Prostate gland (tissue), 2 donors: Measurements from ENCODE around the gene SLC3A2.
"Not testable (repeated sequence)": the region's sequence is repeated elsewhere in the genome, so short reads cannot be mapped to it uniquely, and the experiment has no call there.

Experiments used
- POLR2A ChIP-seq: fragments of 450-650 bp; IDR thresholded peaks from one replicate; pipeline ENCODE4 v1.6.1; 2016; ENCODE audit warnings: antibody characterized with exemption, mild to moderate bottlenecking
- TF ChIP-seq, protein P1 (sequence below), 4 experiments: fragments of 200-600 bp in 2 of 4; fragments of 450-650 bp in 2 of 4; sonication (generic) in 2 of 4; IDR thresholded peaks; 1 replicate in 3 of 4; 2 replicates in 1 of 4; pipeline ENCODE4 v1.5.1; 2016 to 2019; ENCODE audit warnings: antibody characterized with exemption in 4 of 4, mild to moderate bottlenecking in 2 of 4, moderate library complexity in 2 of 4

DNA sequence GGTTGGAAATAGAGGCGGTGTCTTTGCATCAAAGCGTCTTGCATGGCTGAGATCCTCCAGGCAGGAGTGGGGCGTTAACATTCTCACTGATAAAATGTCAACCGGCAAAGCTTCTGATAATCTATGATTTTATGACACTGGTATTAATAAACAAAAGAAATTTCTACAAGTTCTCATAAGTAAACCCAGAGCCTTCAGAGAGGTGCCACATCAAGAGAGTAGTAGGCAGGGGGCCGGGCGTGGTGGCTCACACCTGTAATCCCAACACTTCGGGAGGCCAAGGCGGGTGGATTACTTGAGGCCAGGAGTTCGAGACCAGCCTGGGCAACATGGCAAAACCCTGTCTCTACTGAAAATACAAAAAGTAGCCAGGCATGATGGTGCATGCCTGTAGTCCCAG is 37.8 kb upstream of the SLC3A2 start:
- not testable (repeated sequence) for TF ChIP-seq POLR2A
- TF ChIP-seq, protein P1, sequence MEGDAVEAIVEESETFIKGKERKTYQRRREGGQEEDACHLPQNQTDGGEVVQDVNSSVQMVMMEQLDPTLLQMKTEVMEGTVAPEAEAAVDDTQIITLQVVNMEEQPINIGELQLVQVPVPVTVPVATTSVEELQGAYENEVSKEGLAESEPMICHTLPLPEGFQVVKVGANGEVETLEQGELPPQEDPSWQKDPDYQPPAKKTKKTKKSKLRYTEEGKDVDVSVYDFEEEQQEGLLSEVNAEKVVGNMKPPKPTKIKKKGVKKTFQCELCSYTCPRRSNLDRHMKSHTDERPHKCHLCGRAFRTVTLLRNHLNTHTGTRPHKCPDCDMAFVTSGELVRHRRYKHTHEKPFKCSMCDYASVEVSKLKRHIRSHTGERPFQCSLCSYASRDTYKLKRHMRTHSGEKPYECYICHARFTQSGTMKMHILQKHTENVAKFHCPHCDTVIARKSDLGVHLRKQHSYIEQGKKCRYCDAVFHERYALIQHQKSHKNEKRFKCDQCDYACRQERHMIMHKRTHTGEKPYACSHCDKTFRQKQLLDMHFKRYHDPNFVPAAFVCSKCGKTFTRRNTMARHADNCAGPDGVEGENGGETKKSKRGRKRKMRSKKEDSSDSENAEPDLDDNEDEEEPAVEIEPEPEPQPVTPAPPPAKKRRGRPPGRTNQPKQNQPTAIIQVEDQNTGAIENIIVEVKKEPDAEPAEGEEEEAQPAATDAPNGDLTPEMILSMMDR (IDR thresholded peaks at IDR 0.05), result not testable (repeated sequence)
